B cell (primary cell): ENCODE measurements around the gene NME9.

Source experiments
- EZH2 ChIP-seq: IDR thresholded peaks from 2 replicates; pipeline ENCODE4 v1.6.1; 2012; ENCODE audit warnings: borderline replicate concordance, low read depth, mild to moderate bottlenecking, moderate library complexity, low read length; ENCODE audit not compliant: insufficient read depth, poor library complexity, severe bottlenecking
- TF ChIP-seq, protein P1 (sequence below): fragments of 200-600 bp; IDR thresholded peaks from one replicate; pipeline ENCODE4 v1.8.0; 2022; ENCODE audit warnings: antibody characterized with exemption, mild to moderate bottlenecking

DNA sequence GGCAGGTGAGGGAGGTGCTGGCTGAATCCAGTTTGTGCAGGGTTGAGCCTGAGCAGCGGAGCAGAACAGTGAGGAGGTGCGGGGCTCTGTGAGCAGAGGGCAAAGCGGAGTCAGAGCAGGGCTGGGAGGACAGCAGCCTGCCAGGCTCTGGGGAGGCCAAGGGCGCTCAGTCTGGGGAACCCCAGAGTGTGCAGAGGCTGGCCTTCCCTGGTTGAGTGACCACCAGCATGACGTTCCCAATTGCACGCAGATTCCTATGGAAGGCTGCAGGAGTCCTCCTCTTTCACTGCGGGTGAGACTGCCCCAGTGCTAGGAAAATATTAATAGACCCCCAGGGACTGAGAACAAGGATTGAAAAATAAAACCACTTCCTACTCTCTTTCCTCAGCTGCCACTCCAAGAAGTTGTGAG is 31.9 kb upstream of the NME9 start:
- TF ChIP-seq, protein P1, sequence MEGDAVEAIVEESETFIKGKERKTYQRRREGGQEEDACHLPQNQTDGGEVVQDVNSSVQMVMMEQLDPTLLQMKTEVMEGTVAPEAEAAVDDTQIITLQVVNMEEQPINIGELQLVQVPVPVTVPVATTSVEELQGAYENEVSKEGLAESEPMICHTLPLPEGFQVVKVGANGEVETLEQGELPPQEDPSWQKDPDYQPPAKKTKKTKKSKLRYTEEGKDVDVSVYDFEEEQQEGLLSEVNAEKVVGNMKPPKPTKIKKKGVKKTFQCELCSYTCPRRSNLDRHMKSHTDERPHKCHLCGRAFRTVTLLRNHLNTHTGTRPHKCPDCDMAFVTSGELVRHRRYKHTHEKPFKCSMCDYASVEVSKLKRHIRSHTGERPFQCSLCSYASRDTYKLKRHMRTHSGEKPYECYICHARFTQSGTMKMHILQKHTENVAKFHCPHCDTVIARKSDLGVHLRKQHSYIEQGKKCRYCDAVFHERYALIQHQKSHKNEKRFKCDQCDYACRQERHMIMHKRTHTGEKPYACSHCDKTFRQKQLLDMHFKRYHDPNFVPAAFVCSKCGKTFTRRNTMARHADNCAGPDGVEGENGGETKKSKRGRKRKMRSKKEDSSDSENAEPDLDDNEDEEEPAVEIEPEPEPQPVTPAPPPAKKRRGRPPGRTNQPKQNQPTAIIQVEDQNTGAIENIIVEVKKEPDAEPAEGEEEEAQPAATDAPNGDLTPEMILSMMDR = no peak
- TF ChIP-seq EZH2 = no peak
